A673 (cell line): ENCODE data around the gene ARHGEF40.

Experiments used
- EZH2 ChIP-seq: fragments of 200-600 bp; sonication (generic); IDR thresholded peaks from 2 replicates; pipeline ENCODE4 v1.6.1; 2017; ENCODE audit warnings: borderline replicate concordance, low read depth, mild to moderate bottlenecking, mixed read lengths, antibody characterized with exemption, low read length; ENCODE audit not compliant: poor library complexity, severe bottlenecking
- TF ChIP-seq, protein P1 (sequence below): fragments of 300-800, 200-600 bp; sonication (generic); conservative IDR thresholded peaks from 2 replicates; pipeline ENCODE4 v1.5.1; 2017; ENCODE audit warnings: low read depth, mild to moderate bottlenecking, antibody characterized with exemption, low read length, moderate library complexity, mixed read lengths

DNA sequence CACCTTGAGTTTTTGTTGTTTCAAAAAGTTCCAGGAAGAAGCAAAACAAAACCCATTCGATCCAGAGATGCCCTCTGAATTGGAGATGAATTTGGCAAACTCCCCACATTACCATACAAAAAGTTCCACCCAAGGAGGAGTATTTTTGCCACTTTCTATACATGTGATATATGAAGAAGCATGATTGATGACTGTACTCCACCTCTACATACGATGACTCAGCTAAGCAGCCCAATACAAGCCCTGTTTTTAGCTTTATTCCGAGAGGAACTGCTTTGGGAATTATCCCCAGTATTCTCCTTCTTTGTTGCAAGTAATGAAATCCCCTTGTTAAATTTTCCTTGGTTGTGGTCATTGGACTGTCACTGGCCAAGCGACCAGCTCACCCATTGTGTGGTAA is 42.2 kb downstream of the ARHGEF40 start:
- TF ChIP-seq, protein P1, sequence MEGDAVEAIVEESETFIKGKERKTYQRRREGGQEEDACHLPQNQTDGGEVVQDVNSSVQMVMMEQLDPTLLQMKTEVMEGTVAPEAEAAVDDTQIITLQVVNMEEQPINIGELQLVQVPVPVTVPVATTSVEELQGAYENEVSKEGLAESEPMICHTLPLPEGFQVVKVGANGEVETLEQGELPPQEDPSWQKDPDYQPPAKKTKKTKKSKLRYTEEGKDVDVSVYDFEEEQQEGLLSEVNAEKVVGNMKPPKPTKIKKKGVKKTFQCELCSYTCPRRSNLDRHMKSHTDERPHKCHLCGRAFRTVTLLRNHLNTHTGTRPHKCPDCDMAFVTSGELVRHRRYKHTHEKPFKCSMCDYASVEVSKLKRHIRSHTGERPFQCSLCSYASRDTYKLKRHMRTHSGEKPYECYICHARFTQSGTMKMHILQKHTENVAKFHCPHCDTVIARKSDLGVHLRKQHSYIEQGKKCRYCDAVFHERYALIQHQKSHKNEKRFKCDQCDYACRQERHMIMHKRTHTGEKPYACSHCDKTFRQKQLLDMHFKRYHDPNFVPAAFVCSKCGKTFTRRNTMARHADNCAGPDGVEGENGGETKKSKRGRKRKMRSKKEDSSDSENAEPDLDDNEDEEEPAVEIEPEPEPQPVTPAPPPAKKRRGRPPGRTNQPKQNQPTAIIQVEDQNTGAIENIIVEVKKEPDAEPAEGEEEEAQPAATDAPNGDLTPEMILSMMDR = no peak
- TF ChIP-seq EZH2 = no peak
